OCI-LY7 (cell line): Measurements from ENCODE around the gene FAM204A.

Source experiments
- EZH2phosphoT487 ChIP-seq: fragments of 200-600 bp; sonication (generic); IDR thresholded peaks from 2 replicates; pipeline ENCODE4 v1.6.1; 2018; ENCODE audit warnings: low read depth, borderline replicate concordance, mild to moderate bottlenecking, mixed run types, antibody characterized with exemption, low read length, moderate library complexity, mixed read lengths
- TF ChIP-seq, protein P1 (sequence below): fragments of 200-600 bp; sonication (generic); conservative IDR thresholded peaks from 2 replicates; pipeline ENCODE4 v1.5.1; 2014; ENCODE audit warnings: mild to moderate bottlenecking, antibody characterized with exemption, low read length, moderate library complexity, mixed read lengths

DNA sequence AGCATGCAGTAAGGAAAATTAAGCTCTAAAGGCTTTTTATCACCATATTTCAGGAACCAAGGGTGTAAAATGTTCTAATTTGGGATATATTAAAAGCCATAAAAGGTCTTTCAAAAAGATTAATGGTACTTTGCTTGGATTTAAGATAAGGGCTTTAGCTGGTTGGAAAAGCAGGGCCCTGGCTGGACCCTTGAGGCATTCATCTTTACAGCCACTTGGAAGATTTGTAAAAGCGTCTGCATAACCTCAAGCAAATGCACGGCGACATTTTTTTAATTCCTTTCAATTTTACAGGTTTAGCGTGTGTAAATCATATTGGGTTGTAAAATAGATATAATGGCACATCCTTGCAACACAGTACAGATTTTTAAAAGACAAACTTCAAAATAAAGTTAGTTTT lies 27.2 kb downstream of the FAM204A start:
- TF ChIP-seq, protein P1, sequence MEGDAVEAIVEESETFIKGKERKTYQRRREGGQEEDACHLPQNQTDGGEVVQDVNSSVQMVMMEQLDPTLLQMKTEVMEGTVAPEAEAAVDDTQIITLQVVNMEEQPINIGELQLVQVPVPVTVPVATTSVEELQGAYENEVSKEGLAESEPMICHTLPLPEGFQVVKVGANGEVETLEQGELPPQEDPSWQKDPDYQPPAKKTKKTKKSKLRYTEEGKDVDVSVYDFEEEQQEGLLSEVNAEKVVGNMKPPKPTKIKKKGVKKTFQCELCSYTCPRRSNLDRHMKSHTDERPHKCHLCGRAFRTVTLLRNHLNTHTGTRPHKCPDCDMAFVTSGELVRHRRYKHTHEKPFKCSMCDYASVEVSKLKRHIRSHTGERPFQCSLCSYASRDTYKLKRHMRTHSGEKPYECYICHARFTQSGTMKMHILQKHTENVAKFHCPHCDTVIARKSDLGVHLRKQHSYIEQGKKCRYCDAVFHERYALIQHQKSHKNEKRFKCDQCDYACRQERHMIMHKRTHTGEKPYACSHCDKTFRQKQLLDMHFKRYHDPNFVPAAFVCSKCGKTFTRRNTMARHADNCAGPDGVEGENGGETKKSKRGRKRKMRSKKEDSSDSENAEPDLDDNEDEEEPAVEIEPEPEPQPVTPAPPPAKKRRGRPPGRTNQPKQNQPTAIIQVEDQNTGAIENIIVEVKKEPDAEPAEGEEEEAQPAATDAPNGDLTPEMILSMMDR: no peak
- no peak for TF ChIP-seq EZH2phosphoT487
